Right forelimb (tissue), 1 donor: Measurements from ENCODE around the gene SZT2.
"Not testable (repeated sequence)": the region's sequence is repeated elsewhere in the genome, so short reads cannot be mapped to it uniquely, and the experiment has no call there.

Source experiments
- DNase-seq: peaks from one replicate; pipeline ENCODE4 v3.0.0-alpha.2; 2018

The SZT2 gene

GRCh38 chr1:43460988-43461693, 71.4 kb downstream of the SZT2 start:
- no peak for DNase-seq

- DNase-seq = no peak
These were observed 73.8 kb downstream of the SZT2 start for GRCh38 chr1:43463479-43463878.

GRCh38 chr1:43464681-43465504, 75.2 kb downstream of the SZT2 start:
- DNase-seq = no peak

- DNase-seq = no peak
These were observed 75.9 kb downstream of the SZT2 start for GRCh38 chr1:43465505-43466067.

GRCh38 chr1:43466403-43466802, 76.7 kb downstream of the SZT2 start:
- no peak for DNase-seq

GRCh38 chr1:43468414-43468813, 78.7 kb downstream of the SZT2 start:
- no peak for DNase-seq

- DNase-seq = no peak
These were observed 80.2 kb downstream of the SZT2 start for GRCh38 chr1:43469932-43470331.

GRCh38 chr1:43472087-43472462, 82.4 kb downstream of the SZT2 start:
- no peak for DNase-seq

GRCh38 chr1:43472463-43473151, 82.9 kb downstream of the SZT2 start:
- not testable (repeated sequence) for DNase-seq

GRCh38 chr1:43473463-43473862, 83.8 kb downstream of the SZT2 start:
- no peak for DNase-seq

GRCh38 chr1:43475611-43476401, 86.1 kb downstream of the SZT2 start:
- DNase-seq = not testable (repeated sequence)

GRCh38 chr1:43477716-43478115, 88.0 kb downstream of the SZT2 start:
- DNase-seq = no peak

- DNase-seq = no peak
These were observed 89.7 kb downstream of the SZT2 start for GRCh38 chr1:43479414-43479813.

GRCh38 chr1:43481491-43481890, 91.8 kb downstream of the SZT2 start:
- DNase-seq = no peak

- DNase-seq = no peak
These were observed 92.5 kb downstream of the SZT2 start for GRCh38 chr1:43482215-43482614.

- DNase-seq = no peak
These were observed 94.7 kb downstream of the SZT2 start for GRCh38 chr1:43484367-43484766.

- no peak for DNase-seq
These were observed 98.5 kb downstream of the SZT2 start for GRCh38 chr1:43488165-43488564.

- no peak for DNase-seq
These were observed 101.4 kb downstream of the SZT2 start for GRCh38 chr1:43491061-43491460.

GRCh38 chr1:43492826-43493225, 103.1 kb downstream of the SZT2 start:
- DNase-seq = no peak

GRCh38 chr1:43493661-43494450, 104.2 kb downstream of the SZT2 start:
- no peak for DNase-seq

GRCh38 chr1:43495204-43495603, 105.5 kb downstream of the SZT2 start:
- DNase-seq = no peak

- DNase-seq = no peak
These were observed 110.2 kb downstream of the SZT2 start for GRCh38 chr1:43499898-43500297.
